ENCODE data around the gene EAF2.
A peak's percentile ranks its signal among the peaks of the same experiment; 100 is the strongest.

DNA sequence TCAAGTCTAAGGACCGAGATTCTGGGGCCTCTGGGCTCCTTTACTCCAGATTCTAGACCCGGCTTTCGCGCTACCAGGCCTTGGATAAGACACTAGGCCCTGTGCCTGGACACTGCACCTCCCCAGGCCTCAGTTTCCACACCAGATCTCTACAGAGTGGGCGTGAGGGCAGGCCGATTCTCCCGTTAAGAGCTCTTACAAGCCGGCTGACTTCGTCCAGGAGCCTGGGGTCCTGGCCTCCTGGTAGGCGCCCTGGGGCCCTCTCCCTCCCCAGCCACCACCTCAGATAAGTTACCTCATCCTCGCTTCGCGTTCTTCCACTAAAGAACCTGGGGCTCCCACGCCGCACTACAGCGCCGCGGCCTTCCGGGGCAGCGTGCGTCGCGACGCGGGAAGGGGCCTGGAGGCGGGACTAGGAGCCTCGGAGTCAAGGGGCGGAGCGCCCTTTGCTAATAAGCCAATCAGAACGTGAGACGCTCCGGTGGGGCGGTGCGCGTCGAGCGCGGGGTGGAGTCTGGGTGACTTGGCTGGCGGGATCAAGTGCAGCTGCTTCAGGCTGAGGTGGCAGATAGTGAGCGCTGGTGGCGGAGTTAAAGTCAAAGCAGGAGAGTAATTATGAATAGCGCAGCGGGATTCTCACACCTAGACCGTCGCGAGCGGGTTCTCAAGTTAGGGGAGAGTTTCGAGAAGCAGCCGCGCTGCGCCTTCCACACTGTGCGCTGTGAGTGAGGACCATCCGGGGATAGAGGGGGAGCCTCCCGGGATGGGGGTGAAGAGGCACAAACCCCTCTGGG is at the start of gene EAF2, which contains the start of gene IQCB1:
- TF ChIP-seq POLR2A (IDR thresholded peaks at IDR 0.05; ENCODE audit: low read depth, low read length) (peak; percentile 98), POLR2AphosphoS5 (IDR thresholded peaks at IDR 0.05; ENCODE audit: low read depth, low read length) (peak; percentile 98), TAF1 (IDR thresholded peaks at IDR 0.05; ENCODE audit: borderline replicate concordance, low read depth, low read length) (peak; percentile 95)
